T-helper 1 cell (primary cell): ENCODE data around the gene SELENON.

ENCODE experiments used
- DNase-seq, 5 donors: peaks; one replicate each; pipeline ENCODE4 v3.0.0-alpha.2; 2012 to 2020
- total RNA-seq, 4 donors: gene quantifications; one replicate each; lab custom pipeline; 2026; lab: John Stamatoyannopoulos, UW

SELENON gene
- 21.7 to 28.5 (median 23.1) reads per million in 4 donors for total RNA-seq

GRCh38 chr1:25799935-25800702 lies at the start of gene SELENON:
SELENON (plus strand) TSS chr1:25800193; CDS start chr1:25800231, 38 bp downstream.
- DNase-seq: peak in 2 of 5 donors; percentile 31 to 42

- DNase-seq: no peak
These were observed 48.9 kb upstream of the SELENON start for GRCh38 chr1:25750923-25751605.

- no peak for DNase-seq
These were observed 45.4 kb upstream of the SELENON start for GRCh38 chr1:25754470-25755181.

- no peak for DNase-seq
These were observed 44.4 kb upstream of the SELENON start for GRCh38 chr1:25755475-25756125.

- DNase-seq: no peak
These were observed 43.8 kb upstream of the SELENON start for GRCh38 chr1:25756215-25756614.

- DNase-seq: no peak
These were observed 42.7 kb upstream of the SELENON start for GRCh38 chr1:25757151-25757845.

- DNase-seq: no peak
These were observed 42.2 kb upstream of the SELENON start for GRCh38 chr1:25757846-25758185.

GRCh38 chr1:25758466-25759070 lies 41.4 kb upstream of the SELENON start:
- DNase-seq: no peak

- DNase-seq: no peak
These were observed 39.8 kb upstream of the SELENON start for GRCh38 chr1:25760122-25760719.

GRCh38 chr1:25760871-25761270 lies 39.1 kb upstream of the SELENON start:
- DNase-seq: no peak

GRCh38 chr1:25763493-25763892 lies 36.5 kb upstream of the SELENON start:
- no peak for DNase-seq

- DNase-seq: no peak
These were observed 34.7 kb upstream of the SELENON start for GRCh38 chr1:25765136-25765922.

- no peak for DNase-seq
These were observed 33.9 kb upstream of the SELENON start for GRCh38 chr1:25765923-25766589.

GRCh38 chr1:25766721-25767436 lies 33.1 kb upstream of the SELENON start:
- DNase-seq: no peak

- no peak for DNase-seq
These were observed 32.6 kb upstream of the SELENON start for GRCh38 chr1:25767437-25767770.

GRCh38 chr1:25768999-25769398 lies 31.0 kb upstream of the SELENON start:
- DNase-seq: no peak

GRCh38 chr1:25769625-25770383 lies 30.2 kb upstream of the SELENON start:
- DNase-seq: no peak

GRCh38 chr1:25770541-25771220 lies 29.3 kb upstream of the SELENON start:
- DNase-seq: no peak
